22Rv1 (cell line): ENCODE results near the gene PRX.

Source experiments
- H3K27ac ChIP-seq: fragments of 450-650 bp; 2 replicates; pipeline ENCODE4 v1.5.1; 2017
- ZFX ChIP-seq: fragments of 450-650 bp; IDR thresholded peaks from 2 replicates; pipeline ENCODE4 v1.6.1; 2017; ENCODE audit warnings: antibody characterized with exemption, borderline replicate concordance
- TF ChIP-seq, protein P1 (sequence below): fragments of 450-650 bp; IDR thresholded peaks from 2 replicates; pipeline ENCODE4 v1.5.1; 2017; ENCODE audit warnings: mild to moderate bottlenecking

The PRX gene

GRCh38 chr19:40390084-40390742, 23.0 kb downstream of the PRX start, which contains the start of gene HIPK4:
Gene HIPK4, minus strand, starts transcription at chr19:40390181. Its CDS starts 279 bp downstream, at chr19:40389902.
- no peak within 1 kb of the TSS for H3K27ac ChIP-seq
- TF ChIP-seq, protein P1, sequence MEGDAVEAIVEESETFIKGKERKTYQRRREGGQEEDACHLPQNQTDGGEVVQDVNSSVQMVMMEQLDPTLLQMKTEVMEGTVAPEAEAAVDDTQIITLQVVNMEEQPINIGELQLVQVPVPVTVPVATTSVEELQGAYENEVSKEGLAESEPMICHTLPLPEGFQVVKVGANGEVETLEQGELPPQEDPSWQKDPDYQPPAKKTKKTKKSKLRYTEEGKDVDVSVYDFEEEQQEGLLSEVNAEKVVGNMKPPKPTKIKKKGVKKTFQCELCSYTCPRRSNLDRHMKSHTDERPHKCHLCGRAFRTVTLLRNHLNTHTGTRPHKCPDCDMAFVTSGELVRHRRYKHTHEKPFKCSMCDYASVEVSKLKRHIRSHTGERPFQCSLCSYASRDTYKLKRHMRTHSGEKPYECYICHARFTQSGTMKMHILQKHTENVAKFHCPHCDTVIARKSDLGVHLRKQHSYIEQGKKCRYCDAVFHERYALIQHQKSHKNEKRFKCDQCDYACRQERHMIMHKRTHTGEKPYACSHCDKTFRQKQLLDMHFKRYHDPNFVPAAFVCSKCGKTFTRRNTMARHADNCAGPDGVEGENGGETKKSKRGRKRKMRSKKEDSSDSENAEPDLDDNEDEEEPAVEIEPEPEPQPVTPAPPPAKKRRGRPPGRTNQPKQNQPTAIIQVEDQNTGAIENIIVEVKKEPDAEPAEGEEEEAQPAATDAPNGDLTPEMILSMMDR = no peak
- no peak for TF ChIP-seq ZFX

GRCh38 chr19:40389404-40390083, 23.6 kb downstream of the PRX start:
- H3K27ac ChIP-seq = no peak overlapping the region

GRCh38 chr19:40388481-40388880, 24.7 kb downstream of the PRX start:
- TF ChIP-seq, protein P1 = no peak
- TF ChIP-seq ZFX = no peak

More at GRCh38 chr19:40389404-40390083, 23.6 kb downstream of the PRX start:
- TF ChIP-seq, protein P1 = no peak
- no peak for TF ChIP-seq ZFX

DNA sequence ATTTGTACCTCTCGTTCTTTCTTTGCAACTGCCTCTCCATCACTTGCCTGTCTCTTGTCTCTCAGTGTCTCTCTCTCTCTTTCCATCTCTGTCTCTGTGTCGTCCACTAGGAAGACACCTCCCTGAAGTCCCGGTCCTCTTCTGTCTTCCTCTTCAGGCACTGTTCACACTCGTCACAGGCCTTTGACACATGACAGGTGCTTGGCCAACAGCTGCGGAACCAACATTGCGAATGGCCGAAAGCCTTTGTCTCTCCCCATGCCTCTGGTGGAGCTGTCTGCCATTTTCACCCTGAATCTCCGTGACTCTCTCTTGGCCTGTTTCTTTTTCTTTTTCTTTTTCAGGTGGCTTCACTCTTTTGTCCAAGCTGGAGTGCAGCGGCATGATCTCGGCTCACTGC, 26.0 kb downstream of the PRX start:
- no peak for TF ChIP-seq ZFX

More at GRCh38 chr19:40388481-40388880, 24.7 kb downstream of the PRX start:
- H3K27ac ChIP-seq = no peak overlapping the region

DNA sequence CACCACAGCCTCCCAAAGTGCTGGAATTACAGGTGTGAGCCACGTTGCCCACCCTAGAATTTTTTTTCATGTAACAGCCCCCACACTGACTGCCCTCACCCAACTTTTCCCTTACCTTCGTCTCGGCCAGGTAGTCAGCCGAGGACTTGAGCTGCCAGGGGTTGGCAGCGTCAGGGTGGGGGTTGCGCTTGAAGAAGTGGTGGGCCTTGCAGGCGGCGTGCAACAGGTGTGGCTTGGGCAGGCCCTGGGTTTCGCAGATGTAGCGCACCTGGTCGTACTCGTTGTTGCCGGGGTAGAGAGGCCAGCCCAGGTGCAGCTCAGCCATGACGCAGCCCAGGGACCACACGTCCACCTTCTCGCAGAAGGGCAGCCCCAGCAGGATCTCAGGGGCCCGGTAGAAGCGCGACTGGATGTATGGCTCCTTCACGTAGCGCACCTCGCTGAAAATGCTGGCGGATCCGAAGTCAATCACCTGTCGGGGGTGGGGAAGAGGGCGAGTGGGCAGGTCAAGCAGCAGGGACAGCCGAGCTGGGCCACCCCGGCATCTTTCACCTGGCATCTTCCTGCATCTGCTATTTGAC, 29.4 kb downstream of the PRX start:
- no peak for TF ChIP-seq ZFX
- TF ChIP-seq, protein P1 = no peak
- no peak overlapping the region for H3K27ac ChIP-seq

More for the DNA sequence above, 26.0 kb downstream of the PRX start:
- no peak overlapping the region for H3K27ac ChIP-seq

GRCh38 chr19:40381321-40381720, 31.9 kb downstream of the PRX start:
- TF ChIP-seq, protein P1 = no peak
- TF ChIP-seq ZFX = no peak
- no peak overlapping the region for H3K27ac ChIP-seq

DNA sequence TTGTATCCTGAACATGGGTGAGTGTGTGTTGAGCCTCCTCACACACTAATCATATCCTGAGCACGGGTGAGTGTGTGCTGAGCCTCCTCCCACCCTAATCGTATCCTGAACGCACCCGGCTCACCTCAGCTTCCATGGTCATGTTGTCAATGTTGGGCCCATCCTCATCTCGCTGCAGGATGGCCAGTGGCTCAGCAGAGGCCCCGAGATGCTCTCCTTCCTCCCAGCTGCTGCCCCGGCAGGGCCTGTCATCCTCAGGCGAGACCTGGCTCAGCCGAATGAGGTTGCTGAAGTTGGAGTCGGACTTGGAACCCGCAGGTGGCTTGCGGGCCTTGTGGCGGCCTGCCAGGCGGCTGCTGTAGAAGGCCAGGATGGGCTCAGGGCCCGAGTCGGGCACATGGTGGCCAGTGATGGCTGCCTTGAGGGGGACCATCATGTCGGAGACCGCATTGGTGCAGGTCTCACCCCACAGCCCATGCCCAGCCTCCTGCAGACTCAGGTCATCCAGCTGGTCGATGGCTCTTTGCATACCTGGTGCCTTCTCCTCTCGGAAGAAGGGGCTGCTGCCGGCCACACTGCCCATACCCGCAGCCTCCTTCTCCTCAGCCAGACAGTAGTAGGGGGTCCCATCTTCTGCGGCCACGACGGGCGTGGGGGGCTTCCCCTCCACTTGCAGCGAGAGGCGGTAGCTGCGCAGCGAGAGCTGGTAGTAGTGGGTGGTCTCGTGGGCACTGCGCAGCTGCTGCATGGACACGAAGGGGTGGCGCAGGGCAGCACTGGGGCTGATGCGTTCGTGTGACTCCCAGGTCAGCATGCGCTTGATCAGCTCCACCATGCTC, 32.8 kb downstream of the PRX start:
- TF ChIP-seq, protein P1 = no peak
- TF ChIP-seq ZFX = no peak
- no peak overlapping the region for H3K27ac ChIP-seq
